Osteoblast (primary cell): ENCODE measurements around the gene SLC8A2. TPM values are rescaled to one million over a fixed set of nuclear protein-coding genes. Genes with fewer than 3 reads are reported as not detected.

Experiments used
- DNase-seq: peaks from one replicate; pipeline ENCODE4 v3.0.0; 2011; ENCODE audit warnings: low spot score, mixed read lengths; ENCODE audit not compliant: insufficient read length; ENCODE audit errors: missing footprints
- H2AFZ ChIP-seq: 2 replicates; pipeline ENCODE4 v1.6.0; 2011; ENCODE audit warnings: mild to moderate bottlenecking, low read length
- H3K27ac ChIP-seq: 2 replicates; pipeline ENCODE4 v1.5.1; 2011; ENCODE audit warnings: mild to moderate bottlenecking, low read depth, low read length, moderate library complexity
- H3K27me3 ChIP-seq: 2 replicates; pipeline ENCODE4 v1.6.0; 2012; ENCODE audit warnings: mild to moderate bottlenecking, control low read depth, inconsistent platforms, low read length, moderate library complexity; ENCODE audit not compliant: insufficient read depth
- H3K36me3 ChIP-seq: 2 replicates; pipeline ENCODE4 v1.5.1; 2011; ENCODE audit warnings: mild to moderate bottlenecking, low read length, control low read depth, moderate library complexity; ENCODE audit not compliant: insufficient read depth
- H3K4me1 ChIP-seq: 2 replicates; pipeline ENCODE4 v1.5.1; 2011; ENCODE audit warnings: mild to moderate bottlenecking, low read length, control low read depth, moderate library complexity; ENCODE audit not compliant: insufficient read depth
- H3K4me2 ChIP-seq: 2 replicates; pipeline ENCODE4 v1.6.0; 2011; ENCODE audit warnings: mild to moderate bottlenecking, low read length; ENCODE audit not compliant: insufficient read depth
- H3K4me3 ChIP-seq: fragments of 200-600 bp; sonication (generic); 3 replicates; pipeline ENCODE4 v1.5.1; 2012; ENCODE audit warnings: mild to moderate bottlenecking, low read length, inconsistent platforms; ENCODE audit not compliant: insufficient read depth
- H3K79me2 ChIP-seq: 2 replicates; pipeline ENCODE4 v1.6.0; 2012; ENCODE audit warnings: mild to moderate bottlenecking, low read length, control low read depth, inconsistent platforms; ENCODE audit not compliant: insufficient read depth
- H3K9me3 ChIP-seq: 2 replicates; pipeline ENCODE4 v1.5.1; 2011; ENCODE audit warnings: low read depth, low read length, control low read depth
- H4K20me1 ChIP-seq: 2 replicates; pipeline ENCODE4 v1.6.0; 2012; ENCODE audit warnings: mild to moderate bottlenecking, low read length, control low read depth; ENCODE audit not compliant: insufficient read depth
- CTCF ChIP-seq: IDR thresholded peaks from 2 replicates; pipeline ENCODE4 v1.5.1; 2011; ENCODE audit warnings: mild to moderate bottlenecking, low read depth, low read length, moderate library complexity; ENCODE audit errors: extremely low read depth
- total RNA-seq: library from RNA; depleted of rRNA; stranded (reverse); fragments of >200 nt; gene quantifications from 2 replicates; pipeline ENCODE4 v1.2.3, GENCODE V29; 2012

The SLC8A2 gene
- total RNA-seq, 1 donor = 0.36 TPM

GRCh38 chr19:47421844-47422395 lies 49.8 kb downstream of the SLC8A2 start:
- no peak for DNase-seq
- H3K27ac ChIP-seq = no peak overlapping the region
- peaks cover 4% of the 10 kb centered on the region for H3K4me1 ChIP-seq
- H3K79me2 ChIP-seq = no peaks in the 10 kb centered on the region
- H4K20me1 ChIP-seq = no peaks in the 10 kb centered on the region
- H3K4me2 ChIP-seq = peak overlapping the region; percentile 61
- H3K36me3 ChIP-seq = no peaks in the 10 kb centered on the region
- no peak overlapping the region for H3K4me3 ChIP-seq
- H3K27me3 ChIP-seq = peaks cover 70% of the 10 kb centered on the region
- no peak for TF ChIP-seq CTCF
- H3K9me3 ChIP-seq = no peaks in the 10 kb centered on the region
- H2AFZ ChIP-seq = no peak overlapping the region

- Histone ChIP-seq H3K79me2 (no peaks in the 10 kb centered on the region), H3K4me1 (peaks cover 4% of the 10 kb centered on the region), H3K27ac (no peak overlapping the region), H4K20me1 (no peaks in the 10 kb centered on the region), H3K36me3 (no peaks in the 10 kb centered on the region), H2AFZ (no peak overlapping the region), H3K4me2 (peak overlapping the region; percentile 61), H3K4me3 (no peak overlapping the region), H3K9me3 (no peaks in the 10 kb centered on the region), H3K27me3 (peaks cover 70% of the 10 kb centered on the region)
- DNase-seq = peak; percentile 78
- TF ChIP-seq CTCF = no peak
Measured at GRCh38 chr19:47421244-47421786, 50.4 kb downstream of the SLC8A2 start.

GRCh38 chr19:47419789-47420188 lies 51.9 kb downstream of the SLC8A2 start:
- H2AFZ ChIP-seq = no peak overlapping the region
- H3K9me3 ChIP-seq = no peaks in the 10 kb centered on the region
- H3K27me3 ChIP-seq = peaks cover 70% of the 10 kb centered on the region
- H3K79me2 ChIP-seq = no peaks in the 10 kb centered on the region
- peak; percentile 68 for DNase-seq
- no peak overlapping the region for H3K4me2 ChIP-seq
- no peaks in the 10 kb centered on the region for H3K36me3 ChIP-seq
- peaks cover 4% of the 10 kb centered on the region for H3K4me1 ChIP-seq
- H3K27ac ChIP-seq = no peak overlapping the region
- no peaks in the 10 kb centered on the region for H4K20me1 ChIP-seq
- H3K4me3 ChIP-seq = no peak overlapping the region
- TF ChIP-seq CTCF = no peak

GRCh38 chr19:47419030-47419783 lies 52.5 kb downstream of the SLC8A2 start, which contains the start of gene MEIS3:
Gene MEIS3 (minus strand): TSS chr19:47419527. CDS start chr19:47419081, 446 bp downstream.
- no peaks in the 10 kb centered on the region for H3K9me3 ChIP-seq
- H3K36me3 ChIP-seq = no peaks in the 10 kb centered on the region
- TF ChIP-seq CTCF = no peak
- peak; percentile 87 for DNase-seq
- H4K20me1 ChIP-seq = no peaks in the 10 kb centered on the region
- peak within 1 kb of the TSS; percentile 28 for H3K4me3 ChIP-seq
- no peak within 1 kb of the TSS for H2AFZ ChIP-seq
- H3K79me2 ChIP-seq = no peaks in the 10 kb centered on the region
- no peak within 1 kb of the TSS for H3K4me2 ChIP-seq
- no peak within 1 kb of the TSS for H3K27ac ChIP-seq
- peaks cover 4% of the 10 kb centered on the region for H3K4me1 ChIP-seq
- peaks cover 66% of the 10 kb centered on the region for H3K27me3 ChIP-seq
